ENCODE measurements around the gene MSTN. TPM values are rescaled to one million over a fixed set of nuclear protein-coding genes. Genes with fewer than 3 reads are reported as not detected.
"Not testable (repeated sequence)": the region's sequence is repeated elsewhere in the genome, so short reads cannot be mapped to it uniquely, and the experiment has no call there.

The MSTN gene
- total RNA-seq, 1 experiment from 2014 or later, result 102 TPM

GRCh38 chr2:190050001-190050400 lies 12.5 kb downstream of the MSTN start:
- no peak overlapping the region for H3K4me3 ChIP-seq
- no peaks in the 10 kb centered on the region for H3K36me3 ChIP-seq
- no peaks in the 10 kb centered on the region for H3K27me3 ChIP-seq
- DNase-seq, result peak in 1 of 2 experiments; percentile 67
- H3K9me3 ChIP-seq (replicated peaks), result no peaks in the 10 kb centered on the region
- H3K27ac ChIP-seq, result no peak overlapping the region
- H3K4me1 ChIP-seq, result peaks cover 14% of the 10 kb centered on the region

- no peak overlapping the region for H3K27ac ChIP-seq
- H3K4me3 ChIP-seq, result no peak overlapping the region
- H3K27me3 ChIP-seq, result no peaks in the 10 kb centered on the region
- 0 out of 2 replicates have a peak, but pooled peaks cover 1% of the 10 kb centered on the region for H3K9me3 ChIP-seq (replicated peaks)
- no peaks in the 10 kb centered on the region for H3K36me3 ChIP-seq
- no peak for DNase-seq
- peaks cover 7% of the 10 kb centered on the region for H3K4me1 ChIP-seq
Measured at GRCh38 chr2:190044866-190045265, 17.7 kb downstream of the MSTN start.

DNA sequence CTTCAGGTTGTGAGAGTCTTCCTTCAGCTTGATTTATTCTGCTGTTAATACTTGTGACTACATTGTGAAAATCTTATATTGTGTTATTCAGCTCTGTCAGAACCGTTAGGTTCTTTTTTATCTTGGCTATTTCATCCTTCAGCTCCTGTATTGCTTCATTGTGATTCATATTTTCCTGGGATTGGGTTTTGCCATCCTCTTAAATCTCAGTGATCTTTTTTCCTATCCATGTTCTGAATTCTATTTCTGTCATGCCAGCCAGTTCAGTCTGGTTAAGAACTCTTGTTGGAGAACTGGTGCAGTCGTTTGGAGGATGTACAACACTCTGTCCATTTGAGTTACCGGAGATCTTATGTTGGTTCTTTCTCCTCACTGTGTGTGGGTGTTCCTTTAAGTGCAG lies 19.1 kb downstream of the MSTN start:
- no peaks in the 10 kb centered on the region for H3K27me3 ChIP-seq
- no peak for DNase-seq

DNA sequence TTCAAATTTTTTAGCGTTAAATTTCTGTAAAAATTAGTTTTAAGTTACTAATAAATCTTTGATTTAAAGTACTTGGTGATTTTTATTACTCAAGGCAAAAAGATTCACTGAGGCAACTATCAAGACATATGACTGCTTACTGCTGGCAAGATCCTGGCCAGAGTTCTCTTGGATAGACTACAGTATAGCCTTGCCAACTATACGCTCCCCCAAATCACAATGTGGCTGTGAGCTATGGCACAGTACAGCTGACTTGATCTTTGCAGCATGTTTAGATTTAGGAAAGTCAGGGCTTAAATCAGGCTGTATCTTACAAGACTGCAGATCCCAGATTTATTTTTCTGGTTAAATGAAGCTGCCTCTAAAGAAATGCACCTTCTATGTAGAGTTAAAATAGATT lies 26.5 kb downstream of the MSTN start:
- Histone ChIP-seq H3K9me3 (replicated peaks) (0 out of 2 replicates have a peak, but pooled peaks cover 4% of the 10 kb centered on the region), H3K27ac (no peak overlapping the region), H3K4me1 (peaks cover 48% of the 10 kb centered on the region), H3K27me3 (no peaks in the 10 kb centered on the region), H3K4me3 (no peak overlapping the region), H3K36me3 (no peaks in the 10 kb centered on the region)
- peak in 1 of 2 experiments; percentile 56 for DNase-seq

More for the DNA sequence above, 19.1 kb downstream of the MSTN start:
- Histone ChIP-seq H3K36me3 (no peaks in the 10 kb centered on the region), H3K27ac (no peak overlapping the region), H3K4me3 (no peak overlapping the region), H3K4me1 (peaks cover 4% of the 10 kb centered on the region; the same call in 1 of the 2 replicates), H3K9me3 (replicated peaks) (0 out of 2 replicates have a peak, but pooled peaks cover 4% of the 10 kb centered on the region)

GRCh38 chr2:190034417-190034816 lies 28.1 kb downstream of the MSTN start:
- H3K4me3 ChIP-seq; H3K27ac ChIP-seq; H3K9me3 ChIP-seq (replicated peaks); H3K27me3 ChIP-seq; H3K36me3 ChIP-seq: not testable (repeated sequence)
- peaks cover 54% of the 10 kb centered on the region for H3K4me1 ChIP-seq
- peak; percentile 60 to 61 for DNase-seq

- Histone ChIP-seq H3K27ac (peak overlapping the region; percentile 5), H3K4me3 (no peak overlapping the region), H3K4me1 (peaks cover 53% of the 10 kb centered on the region), H3K27me3 (no peaks in the 10 kb centered on the region), H3K9me3 (replicated peaks) (no peaks in the 10 kb centered on the region), H3K36me3 (no peaks in the 10 kb centered on the region)
- DNase-seq, result peak; percentile 68 to 98
Measured at GRCh38 chr2:190031969-190032618, 30.4 kb downstream of the MSTN start.

DNA sequence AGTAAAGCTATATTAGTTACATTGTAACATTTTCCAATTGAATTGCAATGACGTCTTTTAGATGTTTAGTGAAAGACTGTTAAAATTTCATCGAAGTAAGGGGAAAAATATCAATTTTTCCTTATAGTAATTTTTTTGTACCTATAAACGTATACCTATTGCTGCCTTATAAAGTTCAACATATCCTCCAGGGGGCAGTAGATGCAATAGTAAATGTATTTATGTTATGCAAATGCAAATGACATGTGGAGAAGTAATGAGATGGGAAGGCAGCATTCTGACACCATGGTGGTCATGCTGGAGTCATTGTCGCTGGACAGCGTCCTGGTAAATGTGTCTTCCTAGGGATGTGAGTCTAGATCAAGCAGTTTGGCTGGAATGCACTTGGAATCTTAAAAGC lies 38.7 kb downstream of the MSTN start:
- no peaks in the 10 kb centered on the region for H3K9me3 ChIP-seq (replicated peaks)
- H3K27me3 ChIP-seq, result no peaks in the 10 kb centered on the region
- DNase-seq, result peak; percentile 69 to 95

DNA sequence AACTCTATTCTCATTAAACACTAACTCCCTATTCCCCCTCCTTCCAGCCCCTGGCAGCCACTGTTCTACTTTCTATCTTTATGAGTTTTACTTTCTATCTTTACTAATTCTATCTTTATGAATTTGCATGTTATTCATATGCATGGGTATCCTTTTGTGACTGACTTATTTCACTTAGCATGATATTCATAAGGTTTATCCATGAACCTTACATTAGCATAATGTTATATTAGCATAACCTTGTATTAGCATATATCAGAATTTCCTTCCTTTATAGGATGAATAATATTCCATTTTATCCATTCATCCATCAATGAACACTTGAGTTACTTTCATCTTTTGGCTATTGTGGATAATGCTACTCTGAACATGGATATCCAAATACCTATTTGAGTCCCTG lies 41.8 kb downstream of the MSTN start:
- no peak overlapping the region for H3K4me3 ChIP-seq

More for the DNA sequence above, 38.7 kb downstream of the MSTN start:
- Histone ChIP-seq H3K4me1 (no peaks in the 10 kb centered on the region), H3K36me3 (no peaks in the 10 kb centered on the region), H3K27ac (no peak overlapping the region), H3K4me3 (no peak overlapping the region)

GRCh38 chr2:190017837-190018236 lies 44.7 kb downstream of the MSTN start:
- peaks cover 30% of the 10 kb centered on the region for H3K9me3 ChIP-seq (replicated peaks)
- no peaks in the 10 kb centered on the region for H3K36me3 ChIP-seq
- H3K4me3 ChIP-seq, result no peak overlapping the region
- no peak for DNase-seq
- H3K4me1 ChIP-seq, result no peaks in the 10 kb centered on the region
- no peaks in the 10 kb centered on the region for H3K27me3 ChIP-seq
- H3K27ac ChIP-seq, result no peak overlapping the region

More for the DNA sequence above, 41.8 kb downstream of the MSTN start:
- H3K27me3 ChIP-seq, result no peaks in the 10 kb centered on the region
- DNase-seq, result no peak
- no peaks in the 10 kb centered on the region for H3K4me1 ChIP-seq
- no peaks in the 10 kb centered on the region for H3K36me3 ChIP-seq
- H3K27ac ChIP-seq, result no peak overlapping the region
- H3K9me3 ChIP-seq (replicated peaks), result peaks cover 23% of the 10 kb centered on the region

- not testable (repeated sequence) for H3K4me3 ChIP-seq, H3K36me3 ChIP-seq, H3K4me1 ChIP-seq, H3K27me3 ChIP-seq, H3K27ac ChIP-seq, DNase-seq
- H3K9me3 ChIP-seq (replicated peaks), result peaks cover 36% of the 10 kb centered on the region
Measured at GRCh38 chr2:190015969-190016368, 46.6 kb downstream of the MSTN start.
